GM23248 (cell line): ENCODE results near the gene SFT2D2. TPM values are rescaled to one million over a fixed set of nuclear protein-coding genes. Genes with fewer than 3 reads are reported as not detected.

Experiments
- DNase-seq: peaks from one replicate; pipeline ENCODE4 v3.0.0-alpha.2; 2015
- H2AFZ ChIP-seq: fragments of 200-600 bp; sonication (generic); 2 replicates; pipeline ENCODE4 v1.6.1; 2016; ENCODE audit warnings: antibody characterized with exemption
- H3F3A ChIP-seq: fragments of 200-600 bp; sonication (generic); 2 replicates; pipeline ENCODE4 v1.6.1; 2016; ENCODE audit warnings: mild to moderate bottlenecking, antibody characterized with exemption, mixed run types; ENCODE audit not compliant: insufficient read depth
- H3K27ac ChIP-seq: fragments of 200-600 bp; sonication (generic); 2 replicates; pipeline ENCODE4 v1.5.1; 2016; ENCODE audit warnings: mild to moderate bottlenecking
- H3K27me3 ChIP-seq: fragments of 200-600 bp; sonication (generic); replicated peaks from 2 replicates; pipeline ENCODE4 v1.6.1; 2016; ENCODE audit warnings: mild to moderate bottlenecking; ENCODE audit not compliant: insufficient read depth
- H3K36me3 ChIP-seq: fragments of 200-600 bp; sonication (generic); 2 replicates; pipeline ENCODE4 v1.6.1; 2016; ENCODE audit warnings: low read depth, mild to moderate bottlenecking
- H3K4me1 ChIP-seq: fragments of 200-600 bp; sonication (generic); 2 replicates; pipeline ENCODE4 v1.6.1; 2016; ENCODE audit warnings: mild to moderate bottlenecking; ENCODE audit not compliant: insufficient read depth
- H3K4me2 ChIP-seq: fragments of 200-600 bp; sonication (generic); one replicate; pipeline ENCODE4 v1.6.1; 2016; ENCODE audit warnings: mild to moderate bottlenecking; ENCODE audit not compliant: unreplicated experiment
- H3K4me3 ChIP-seq: fragments of 200-600 bp; sonication (generic); 2 replicates; pipeline ENCODE4 v1.5.1; 2016; ENCODE audit warnings: mild to moderate bottlenecking
- H3K79me2 ChIP-seq: fragments of 200-600 bp; sonication (generic); 2 replicates; pipeline ENCODE4 v1.6.1; 2016; ENCODE audit warnings: mild to moderate bottlenecking; ENCODE audit not compliant: insufficient read depth
- H3K9ac ChIP-seq: fragments of 200-600 bp; sonication (generic); 2 replicates; pipeline ENCODE4 v1.6.1; 2016; ENCODE audit warnings: mild to moderate bottlenecking
- H3K9me2 ChIP-seq: fragments of 200-600 bp; sonication (generic); 2 replicates; pipeline ENCODE4 v1.6.1; 2016; ENCODE audit warnings: mixed run types, mild to moderate bottlenecking, moderate library complexity; ENCODE audit not compliant: insufficient read depth
- H3K9me3 ChIP-seq: fragments of 200-600 bp; sonication (generic); one replicate; pipeline ENCODE4 v1.6.1; 2017; ENCODE audit warnings: low read depth
- H4K20me1 ChIP-seq: fragments of 200-600 bp; sonication (generic); 2 replicates; pipeline ENCODE4 v1.6.0; 2016; ENCODE audit not compliant: insufficient read depth
- EZH2 ChIP-seq: fragments of 200-600 bp; sonication (generic); IDR thresholded peaks from 2 replicates; pipeline ENCODE4 v1.6.1; 2018; ENCODE audit warnings: antibody characterized with exemption, mild to moderate bottlenecking; ENCODE audit not compliant: insufficient read depth, poor library complexity, severe bottlenecking
- EZH2phosphoT487 ChIP-seq: fragments of 200-600 bp; sonication (generic); IDR thresholded peaks from 2 replicates; pipeline ENCODE4 v1.6.1; 2018; ENCODE audit warnings: antibody characterized with exemption, moderate library complexity, mild to moderate bottlenecking, low read depth; ENCODE audit not compliant: insufficient read depth
- WGBS, 2 experiments: methylation state at CpG; one replicate each; pipeline ENCODE4 v1.1.6; 2015 to 2017; ENCODE audit warnings: low lambda C conversion rate in 2 of 2, low coverage in 1 of 2; ENCODE audit errors: missing lambda C conversion rate in 2 of 2; 5-methylcytosine and 5-hydroxymethylcytosine counted together
- in situ Hi-C: fragments of 300-500 bp; cut with MboI; formaldehyde crosslinking; loops from 2 replicates; pipeline ENCODE4 v1.15.0; 2020
- polyA plus RNA-seq: library from polyadenylated mRNA; unstranded; fragments of >200 nt; fragmentation: Nextera tagmentation; extraction: Ambion mirVana; gene quantifications from 2 replicates; pipeline ENCODE4 v1.2.1, GENCODE V29; 2016
- small RNA-seq: library from RNA; depleted of rRNA; stranded (forward); fragments of <200 nt; gene quantifications from one replicate; pipeline ENCODE3, GENCODE V24; 2014; ENCODE audit warnings: low read depth, low replicate concordance
- total RNA-seq: library from RNA; depleted of rRNA; stranded (reverse); fragments of >200 nt; shearing (Covaris generic); gene quantifications from 2 replicates; pipeline ENCODE4 v1.2.3, GENCODE V29; 2014; rRNA removed

Gene SFT2D2
- total and polyA plus RNA-seq, 2 experiments from 2014 or later: 38.4 to 54.4 TPM

- Histone ChIP-seq H3K9ac (no peak overlapping the region; the same call in 1 of the 2 replicates), H3K9me3 (no peaks in the 10 kb centered on the region), H2AFZ (0 out of 2 replicates have a peak overlapping the region, but pooled peaks have one; percentile 22), H3K4me3 (peak overlapping the region; percentile 12; the same call in 1 of the 2 replicates), H3K9me2 (no peaks in the 10 kb centered on the region), H3K27me3 (no peaks in the 10 kb centered on the region), H3K4me1 (peaks cover 24% of the 10 kb centered on the region), H3K4me2 (peak overlapping the region; percentile 64), H3F3A (peaks cover 18% of the 10 kb centered on the region), H3K36me3 (no peaks in the 10 kb centered on the region), H3K27ac (peak overlapping the region; percentile 63), H4K20me1 (no peaks in the 10 kb centered on the region), H3K79me2 (no peaks in the 10 kb centered on the region)
- 32 to 40% methylated on average over 3 of the region's 3 CpGs for WGBS, 2 experiments
- peak; percentile 82 for DNase-seq
- in situ Hi-C loops: no loop called here
- TF ChIP-seq EZH2 (no peak), EZH2phosphoT487 (no peak)
These were observed 76.0 kb downstream of the SFT2D2 start for GRCh38 chr1:168301664-168302320.

Small RNA genes within 50 kb of the gene (small RNA-seq; reads per million reads assigned to genes)
- gene AL021397.1 (not detected), gene RNU6-1310P (not detected)

Other genes with a start within 250 kb of the SFT2D2 start
- 9.0 and 14.2 TPM in 2 replicates for gene GPR161, start 89.1 kb upstream of the SFT2D2 start, total RNA-seq
- 11.0 and 11.8 TPM in 2 replicates for gene GPR161, start 89.1 kb upstream of the SFT2D2 start, polyA plus RNA-seq
- gene TIPRL, start 47.0 kb upstream of the SFT2D2 start, total RNA-seq: 32.9 and 36.6 TPM in 2 replicates
- 62.9 and 67.2 TPM in 2 replicates for gene TIPRL, start 47.0 kb upstream of the SFT2D2 start, polyA plus RNA-seq
- gene TBX19, start 54.9 kb downstream of the SFT2D2 start, total RNA-seq: 1.2 and 2.3 TPM in 2 replicates
- gene TBX19, start 54.9 kb downstream of the SFT2D2 start, polyA plus RNA-seq: 1.1 and 1.4 TPM in 2 replicates